ENCODE measurements around the gene SEC23IP. TPM values are rescaled to one million over a fixed set of nuclear protein-coding genes. Genes with fewer than 3 reads are reported as not detected.
A peak's percentile ranks its signal among the peaks of the same experiment; 100 is the strongest.

The SEC23IP gene
- total RNA-seq, 1 experiment from 2014 or later = 116 TPM

DNA sequence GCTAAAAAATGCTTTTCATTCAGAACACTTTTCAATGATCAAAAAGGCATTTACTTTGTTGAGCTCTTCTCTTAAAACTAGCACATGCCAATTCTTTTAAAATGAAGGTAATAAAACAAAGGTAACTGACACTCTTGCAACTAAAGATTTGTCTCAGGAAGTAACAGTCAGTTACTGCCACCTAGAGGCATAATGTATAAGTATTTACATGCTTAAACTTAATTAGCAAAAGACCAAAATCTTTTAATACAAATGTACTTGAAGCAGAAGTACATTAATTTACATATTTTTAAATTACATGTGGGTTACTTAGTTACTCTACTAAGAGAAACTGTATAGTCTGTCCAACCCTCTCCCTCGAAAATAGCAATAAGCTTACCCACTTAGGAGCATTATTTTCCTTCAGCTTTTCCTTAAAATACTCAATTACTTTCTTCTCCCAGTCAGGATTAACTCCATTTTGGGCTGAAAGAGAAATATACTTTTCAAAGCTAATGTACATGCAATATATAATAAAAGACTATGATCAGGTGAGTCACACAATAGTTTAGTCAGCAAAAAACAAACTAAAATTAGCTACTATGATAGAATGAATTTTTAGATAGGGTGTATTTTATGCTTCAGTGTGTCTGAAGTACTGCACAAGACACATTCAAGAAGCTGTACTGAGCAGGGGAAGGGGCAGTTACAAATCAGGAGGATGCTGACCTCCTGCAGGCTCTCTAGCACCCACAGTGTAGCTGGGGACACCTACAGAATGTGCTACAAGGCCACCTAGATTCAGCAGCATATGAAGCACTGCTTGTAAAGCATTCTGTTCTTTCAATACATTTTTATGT is 32.9 kb upstream of the SEC23IP start:
- no peaks in the 10 kb centered on the region for H3K9me3 ChIP-seq
- CTCF ChIA-PET = interaction anchor here (0.6 to 3.7 kb wide), 8 partner anchors 10 to 660 kb away, joined by 3 to 31 read pairs (median 4); no protein-coding TSS in a partner anchor
- TF ChIP-seq, protein P1, sequence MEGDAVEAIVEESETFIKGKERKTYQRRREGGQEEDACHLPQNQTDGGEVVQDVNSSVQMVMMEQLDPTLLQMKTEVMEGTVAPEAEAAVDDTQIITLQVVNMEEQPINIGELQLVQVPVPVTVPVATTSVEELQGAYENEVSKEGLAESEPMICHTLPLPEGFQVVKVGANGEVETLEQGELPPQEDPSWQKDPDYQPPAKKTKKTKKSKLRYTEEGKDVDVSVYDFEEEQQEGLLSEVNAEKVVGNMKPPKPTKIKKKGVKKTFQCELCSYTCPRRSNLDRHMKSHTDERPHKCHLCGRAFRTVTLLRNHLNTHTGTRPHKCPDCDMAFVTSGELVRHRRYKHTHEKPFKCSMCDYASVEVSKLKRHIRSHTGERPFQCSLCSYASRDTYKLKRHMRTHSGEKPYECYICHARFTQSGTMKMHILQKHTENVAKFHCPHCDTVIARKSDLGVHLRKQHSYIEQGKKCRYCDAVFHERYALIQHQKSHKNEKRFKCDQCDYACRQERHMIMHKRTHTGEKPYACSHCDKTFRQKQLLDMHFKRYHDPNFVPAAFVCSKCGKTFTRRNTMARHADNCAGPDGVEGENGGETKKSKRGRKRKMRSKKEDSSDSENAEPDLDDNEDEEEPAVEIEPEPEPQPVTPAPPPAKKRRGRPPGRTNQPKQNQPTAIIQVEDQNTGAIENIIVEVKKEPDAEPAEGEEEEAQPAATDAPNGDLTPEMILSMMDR (IDR thresholded peaks at IDR 0.05; ENCODE audit: insufficient read depth in 1 of 2, low read depth in 1 of 2, low read length in 1 of 2, severe bottlenecking in 1 of 2, unreplicated experiment in 1 of 2) = peak; percentile 44 to 45
- POLR2A ChIA-PET = interaction anchor here (0.9 kb wide), 1 partner anchor 209 kb away, joined by 4 read pairs; the partner anchor contains the start of gene BAG3
- peak in 1 of 2 experiments; percentile 34 for DNase-seq
- H3K9me3 Mint-ChIP-seq (ENCODE audit: unreplicated experiment) = no peaks in the 10 kb centered on the region
- no TSS peak for BruUV-seq (replicated peaks)
- intact Hi-C loops (cut with micrococcal nuclease; ENCODE audit: unreplicated experiment) = loop anchor here (1.0 kb wide), 3 partner anchors 109 to 251 kb away; no protein-coding TSS in a partner anchor
- H3K27ac Mint-ChIP-seq (ENCODE audit: unreplicated experiment) = peak overlapping the region; percentile 45
- H3K36me3 Mint-ChIP-seq (ENCODE audit: insufficient read depth, unreplicated experiment) = peaks cover 32% of the 10 kb centered on the region
- H3K4me1 Mint-ChIP-seq (ENCODE audit: low read depth, unreplicated experiment) = peaks cover 13% of the 10 kb centered on the region
- no peak overlapping the region for H3K4me3 ChIP-seq (ENCODE audit: low read depth, low read length)
- peaks cover 14% of the 10 kb centered on the region; the same call in 1 of the 2 replicates for H3K4me1 ChIP-seq
- no peaks in the 10 kb centered on the region for H3K27me3 Mint-ChIP-seq (ENCODE audit: insufficient read depth, unreplicated experiment)
- no peaks in the 10 kb centered on the region for H3K36me3 ChIP-seq (ENCODE audit: control insufficient read depth, insufficient read depth, low read length)
- H3K27me3 ChIP-seq (replicated peaks; ENCODE audit: control insufficient read depth, insufficient read depth, low read length) = no peaks in the 10 kb centered on the region
- no peak overlapping the region for H3K4me3 Mint-ChIP-seq (ENCODE audit: unreplicated experiment)

DNA sequence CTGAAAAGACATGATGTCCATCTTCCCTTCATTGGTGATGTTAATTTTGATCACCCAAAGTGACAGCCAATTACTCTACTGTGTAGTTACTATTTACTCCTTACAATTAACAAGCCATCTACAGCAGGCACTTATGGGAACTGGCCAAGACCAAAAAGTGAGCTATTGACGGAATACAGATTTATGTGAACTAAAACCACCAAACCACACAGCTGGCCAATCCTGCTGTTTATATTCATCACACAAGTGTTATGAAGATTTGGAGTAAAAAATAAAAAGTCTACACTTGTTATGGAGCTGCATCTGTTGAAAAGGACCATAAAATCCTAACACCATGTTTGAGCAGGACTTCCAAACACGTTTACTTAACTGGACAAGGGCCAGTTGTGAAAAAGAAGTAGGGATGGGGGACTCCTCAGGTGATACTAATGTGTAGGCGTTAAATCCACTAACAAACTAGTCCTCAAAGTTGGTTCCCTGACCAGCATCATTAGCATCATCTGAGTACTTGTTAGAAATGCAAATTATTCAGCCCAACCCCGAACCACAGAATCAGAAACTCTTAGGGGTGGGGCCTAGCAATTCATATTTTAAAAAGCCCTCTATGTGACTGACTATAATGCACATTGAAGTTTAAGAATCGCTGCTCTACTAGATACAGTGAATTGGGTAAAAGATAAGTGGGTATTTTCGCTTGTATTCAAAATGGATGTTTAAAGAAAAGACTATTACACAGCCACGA is 31.5 kb upstream of the SEC23IP start:
- DNase-seq = no peak
- BruUV-seq (replicated peaks) = no TSS peak
- no peaks in the 10 kb centered on the region for H3K27me3 Mint-ChIP-seq (ENCODE audit: insufficient read depth, unreplicated experiment)
- peaks cover 22% of the 10 kb centered on the region for H3K36me3 Mint-ChIP-seq (ENCODE audit: insufficient read depth, unreplicated experiment)
- ChIA-PET POLR2A (interaction anchor here (0.6 kb wide), 2 partner anchors 206 to 1327 kb away, joined by 3 to 4 read pairs; no protein-coding TSS in a partner anchor), CTCF (interaction anchor here (1.7 to 3.7 kb wide), 3 partner anchors 12 to 172 kb away, joined by 5 to 31 read pairs (median 6); partner anchors contain the start of gene MCMBP)
- no peaks in the 10 kb centered on the region for H3K36me3 ChIP-seq (ENCODE audit: control insufficient read depth, insufficient read depth, low read length)
- no peak overlapping the region for H3K4me3 Mint-ChIP-seq (ENCODE audit: unreplicated experiment)
- H3K9me3 Mint-ChIP-seq (ENCODE audit: unreplicated experiment) = no peaks in the 10 kb centered on the region
- H3K27ac Mint-ChIP-seq (ENCODE audit: unreplicated experiment) = no peak overlapping the region
- H3K4me3 ChIP-seq (ENCODE audit: low read depth, low read length) = no peak overlapping the region
- H3K4me1 Mint-ChIP-seq (ENCODE audit: low read depth, unreplicated experiment) = peaks cover 17% of the 10 kb centered on the region
- no peaks in the 10 kb centered on the region for H3K27me3 ChIP-seq (replicated peaks; ENCODE audit: control insufficient read depth, insufficient read depth, low read length)
- H3K9me3 ChIP-seq = no peaks in the 10 kb centered on the region
- peaks cover 14% of the 10 kb centered on the region; the same call in 1 of the 2 replicates for H3K4me1 ChIP-seq
- TF ChIP-seq, protein P1 (IDR thresholded peaks at IDR 0.05; ENCODE audit: insufficient read depth in 1 of 2, low read depth in 1 of 2, low read length in 1 of 2, severe bottlenecking in 1 of 2, unreplicated experiment in 1 of 2) = no peak
- intact Hi-C loops (cut with micrococcal nuclease; ENCODE audit: unreplicated experiment) = no loop called here

DNA sequence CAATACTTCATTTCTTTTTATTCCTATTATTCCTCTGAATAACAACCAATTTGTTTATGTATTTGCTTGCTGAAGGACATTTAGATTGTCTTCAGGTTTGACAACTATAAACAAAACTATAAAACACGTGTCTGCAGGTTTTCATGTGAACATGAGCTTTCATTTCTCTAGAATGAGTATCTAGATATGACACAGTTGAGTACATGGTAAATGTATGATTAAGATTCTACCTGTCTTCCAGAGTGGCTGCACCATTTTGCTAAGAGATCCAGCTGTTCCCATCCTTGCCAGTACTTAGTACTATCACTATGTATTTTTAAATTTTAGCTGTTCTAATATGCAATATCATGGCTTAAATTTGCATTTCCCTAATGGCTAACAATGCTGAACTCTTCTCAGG is 30.0 kb upstream of the SEC23IP start:
- Mint-ChIP-seq H3K4me3 (ENCODE audit: unreplicated experiment) (no peak overlapping the region), H3K27me3 (ENCODE audit: insufficient read depth, unreplicated experiment) (no peaks in the 10 kb centered on the region), H3K9me3 (ENCODE audit: unreplicated experiment) (no peaks in the 10 kb centered on the region), H3K4me1 (ENCODE audit: low read depth, unreplicated experiment) (peaks cover 21% of the 10 kb centered on the region), H3K36me3 (ENCODE audit: insufficient read depth, unreplicated experiment) (peaks cover 26% of the 10 kb centered on the region), H3K27ac (ENCODE audit: unreplicated experiment) (no peak overlapping the region)
- DNase-seq = no peak
- intact Hi-C loops (cut with micrococcal nuclease; ENCODE audit: unreplicated experiment) = no loop called here
- Histone ChIP-seq H3K36me3 (ENCODE audit: control insufficient read depth, insufficient read depth, low read length) (no peaks in the 10 kb centered on the region), H3K4me1 (peaks cover 14% of the 10 kb centered on the region; the same call in 1 of the 2 replicates), H3K4me3 (ENCODE audit: low read depth, low read length) (no peak overlapping the region), H3K27me3 (replicated peaks; ENCODE audit: control insufficient read depth, insufficient read depth, low read length) (no peaks in the 10 kb centered on the region), H3K9me3 (no peaks in the 10 kb centered on the region)
- CTCF ChIA-PET = no interaction called here
- BruUV-seq (replicated peaks) = no TSS peak
- POLR2A ChIA-PET = no interaction called here
- TF ChIP-seq, protein P1 (IDR thresholded peaks at IDR 0.05; ENCODE audit: insufficient read depth in 1 of 2, low read depth in 1 of 2, low read length in 1 of 2, severe bottlenecking in 1 of 2, unreplicated experiment in 1 of 2) = no peak
